ENCODE measurements around the gene UBAC2.

GRCh38 chr13:99165753-99166587, 34.7 kb upstream of the UBAC2 start:
- TF ChIP-seq POLR2A (IDR thresholded peaks at IDR 0.05) = no peak
- no peak for TF ChIP-seq CTCF (IDR thresholded peaks at IDR 0.05 in 4 of 5, conservative IDR thresholded peaks at IDR 0.05 in 1 of 5)
